Smooth muscle cell (in vitro differentiated cells): Measurements from ENCODE around the gene ANK2. TPM values are rescaled to one million over a fixed set of nuclear protein-coding genes. Genes with fewer than 3 reads are reported as not detected.

Experiments used
- DNase-seq: peaks from one replicate; lab custom pipeline; 2025; ENCODE audit not compliant: unreplicated experiment; lab: John Stamatoyannopoulos, UW
- H2AFZ ChIP-seq: fragments of 200-600 bp; sonication (generic); 2 replicates; pipeline ENCODE4 v1.6.0; 2016; ENCODE audit warnings: antibody characterized with exemption, low read depth, mild to moderate bottlenecking
- H3F3A ChIP-seq: fragments of 200-600 bp; sonication (generic); 2 replicates; pipeline ENCODE4 v1.6.0; 2017; ENCODE audit warnings: antibody characterized with exemption, low read depth
- H3K27ac ChIP-seq: fragments of 200-600 bp; sonication (generic); 2 replicates; pipeline ENCODE4 v1.5.1; 2016; ENCODE audit warnings: low read depth, mild to moderate bottlenecking
- H3K27me3 ChIP-seq: fragments of 200-600 bp; sonication (generic); 2 replicates; pipeline ENCODE4 v1.6.1; 2016; ENCODE audit warnings: low read depth, mild to moderate bottlenecking
- H3K36me3 ChIP-seq: fragments of 200-600 bp; sonication (generic); 2 replicates; pipeline ENCODE4 v1.5.1; 2016; ENCODE audit warnings: low read depth
- H3K4me1 ChIP-seq: fragments of 200-600 bp; sonication (generic); 2 replicates; pipeline ENCODE4 v1.5.1; 2016; ENCODE audit warnings: low read depth
- H3K4me2 ChIP-seq: fragments of 200-600 bp; sonication (generic); 2 replicates; pipeline ENCODE4 v1.6.0; 2016; ENCODE audit warnings: mild to moderate bottlenecking
- H3K4me3 ChIP-seq: fragments of 200-600 bp; sonication (generic); 2 replicates; pipeline ENCODE4 v1.5.1; 2016; ENCODE audit warnings: mild to moderate bottlenecking
- H3K79me2 ChIP-seq: fragments of 200-600 bp; sonication (generic); 2 replicates; pipeline ENCODE4 v1.6.0; 2016; ENCODE audit warnings: low read depth, mild to moderate bottlenecking
- H3K9ac ChIP-seq: fragments of 200-600 bp; sonication (generic); 2 replicates; pipeline ENCODE4 v1.6.0; 2016; ENCODE audit warnings: low read depth
- H3K9me3 ChIP-seq: fragments of 200-600 bp; sonication (generic); replicated peaks from 2 replicates; pipeline ENCODE4 v1.5.1; 2016; ENCODE audit warnings: low read depth
- H4K20me1 ChIP-seq: fragments of 200-600 bp; sonication (generic); 2 replicates; pipeline ENCODE4 v1.6.0; 2016; ENCODE audit warnings: low read depth
- CTCF ChIP-seq: fragments of 200-600 bp; sonication (generic); IDR thresholded peaks from 2 replicates; pipeline ENCODE4 v1.5.1; 2017; ENCODE audit warnings: borderline replicate concordance, mild to moderate bottlenecking, antibody characterized with exemption; ENCODE audit not compliant: insufficient read depth, poor library complexity, severe bottlenecking
- WGBS: methylation state at CpG from one replicate; pipeline ENCODE4 v1.1.7; 2016; ENCODE audit warnings: low lambda C conversion rate; 5-methylcytosine and 5-hydroxymethylcytosine counted together
- polyA plus RNA-seq: library from polyadenylated mRNA; unstranded; fragments of >200 nt; fragmentation: Nextera tagmentation; extraction: Ambion mirVana; gene quantifications from 2 replicates; pipeline ENCODE4 v1.2.1, GENCODE V29; 2016
- total RNA-seq: library from RNA; depleted of rRNA; stranded (reverse); fragments of >200 nt; gene quantifications from 2 replicates; pipeline ENCODE4 v1.2.3, GENCODE V29; 2014

ANK2 gene
- total and polyA plus RNA-seq, 2 experiments from 2014 or later: 2.2 to 8.1 TPM

- Histone ChIP-seq H3K79me2 (no peaks in the 10 kb centered on the region), H3K27ac (no peak overlapping the region), H3K4me1 (no peaks in the 10 kb centered on the region), H3K4me3 (no peak overlapping the region), H3K9me3 (no peaks in the 10 kb centered on the region), H3K9ac (no peak overlapping the region), H3K36me3 (no peaks in the 10 kb centered on the region), H3F3A (no peaks in the 10 kb centered on the region), H3K27me3 (no peaks in the 10 kb centered on the region), H3K4me2 (no peak overlapping the region), H4K20me1 (no peaks in the 10 kb centered on the region), H2AFZ (no peak overlapping the region)
- DNase-seq: no peak
- TF ChIP-seq CTCF: no peak
- WGBS: 99% methylated on average over 10 of the region's 10 CpGs
These were observed 286.3 kb downstream of the ANK2 start for GRCh38 chr4:113335746-113336145.

- WGBS: 82% methylated on average over 2 of the region's 2 CpGs
- TF ChIP-seq CTCF: no peak
- no peak overlapping the region for H3K4me2 ChIP-seq
These were observed 287.1 kb downstream of the ANK2 start for GRCh38 chr4:113336556-113336955.

GRCh38 chr4:113339430-113339813, 290.0 kb downstream of the ANK2 start:
- no peak for TF ChIP-seq CTCF
- Histone ChIP-seq H3F3A (no peaks in the 10 kb centered on the region), H3K9me3 (no peaks in the 10 kb centered on the region), H3K27me3 (no peaks in the 10 kb centered on the region), H3K36me3 (no peaks in the 10 kb centered on the region), H3K79me2 (no peaks in the 10 kb centered on the region), H3K4me3 (no peak overlapping the region), H4K20me1 (no peaks in the 10 kb centered on the region), H3K9ac (no peak overlapping the region), H3K4me2 (no peak overlapping the region), H2AFZ (no peak overlapping the region), H3K27ac (no peak overlapping the region), H3K4me1 (no peaks in the 10 kb centered on the region)
- DNase-seq: no peak
- WGBS: 45% methylated on average over 4 of the region's 4 CpGs

More at GRCh38 chr4:113336556-113336955, 287.1 kb downstream of the ANK2 start:
- Histone ChIP-seq H3K36me3 (no peaks in the 10 kb centered on the region), H2AFZ (no peak overlapping the region), H3K27me3 (no peaks in the 10 kb centered on the region), H3F3A (no peaks in the 10 kb centered on the region), H3K9ac (no peak overlapping the region), H3K27ac (no peak overlapping the region), H4K20me1 (no peaks in the 10 kb centered on the region), H3K4me3 (no peak overlapping the region), H3K79me2 (no peaks in the 10 kb centered on the region), H3K4me1 (no peaks in the 10 kb centered on the region), H3K9me3 (no peaks in the 10 kb centered on the region)
- no peak for DNase-seq

- Histone ChIP-seq H3K9ac (no peak overlapping the region), H3K4me2 (no peak overlapping the region), H3K36me3 (no peaks in the 10 kb centered on the region), H4K20me1 (no peaks in the 10 kb centered on the region), H3K4me1 (no peaks in the 10 kb centered on the region), H3K9me3 (no peaks in the 10 kb centered on the region), H2AFZ (no peak overlapping the region), H3K27ac (no peak overlapping the region), H3K27me3 (no peaks in the 10 kb centered on the region), H3K79me2 (no peaks in the 10 kb centered on the region), H3K4me3 (no peak overlapping the region), H3F3A (no peaks in the 10 kb centered on the region)
- no peak for TF ChIP-seq CTCF
- WGBS: 91% methylated on average over 3 of the region's 3 CpGs
- no peak for DNase-seq
These were observed 294.6 kb downstream of the ANK2 start for GRCh38 chr4:113344100-113344499.
